Stomach (tissue), 4 donors: ENCODE measurements around the gene KIZ.

ENCODE experiments used
- CTCF ChIP-seq, 7 experiments: fragments of 450-650 bp in 4 of 7; fragments of 200-600 bp in 3 of 7; sonication (generic) in 3 of 7; IDR thresholded peaks; one replicate each; pipeline ENCODE4 v1.5.1; 2016 to 2019; ENCODE audit warnings: antibody characterized with exemption in 7 of 7, control low read depth in 2 of 7, mild to moderate bottlenecking in 1 of 7
- POLR2A ChIP-seq, 4 donors: fragments of 450-650 bp; IDR thresholded peaks; one replicate each; pipeline ENCODE4 v1.6.1; 2016; ENCODE audit warnings: antibody characterized with exemption in 4 of 4, control low read depth in 2 of 4, mild to moderate bottlenecking in 1 of 4, moderate library complexity in 1 of 4

- TF ChIP-seq POLR2A (IDR thresholded peaks at IDR 0.05) (no peak), CTCF (IDR thresholded peaks at IDR 0.05) (no peak)
Observed at GRCh38 chr20:21090111-21090618, 35.7 kb upstream of the KIZ start.
